OCI-LY3 (cell line): ENCODE data around the gene YWHAQ.

Experiments used
- H2AFZ ChIP-seq: fragments of 200-600, 300-600 bp; shearing (Covaris generic); 2 replicates; pipeline ENCODE4 v1.6.0; 2014; ENCODE audit warnings: antibody characterized with exemption, low read depth, low read length
- H3K27ac ChIP-seq: fragments of 200-600, 300-600 bp; sonication (generic); 2 replicates; pipeline ENCODE4 v1.5.1; 2014; ENCODE audit warnings: mild to moderate bottlenecking, low read length, moderate library complexity, mixed read lengths
- H3K27me3 ChIP-seq: fragments of 200-600, 300-600 bp; sonication (generic); 2 replicates; pipeline ENCODE4 v1.6.1; 2014; ENCODE audit warnings: low read depth, low read length, mixed read lengths
- H3K36me3 ChIP-seq: fragments of 200-600, 300-600 bp; sonication (generic); replicated peaks from 2 replicates; pipeline ENCODE3; 2014; ENCODE audit warnings: low read depth, low read length, mixed read lengths
- H3K4me1 ChIP-seq: fragments of 300-600, 200-600 bp; sonication (generic); 2 replicates; pipeline ENCODE4 v1.6.1; 2014; ENCODE audit warnings: low read length, mixed read lengths
- H3K4me2 ChIP-seq: fragments of 200-600, 300-600 bp; sonication (generic); 2 replicates; pipeline ENCODE4 v1.6.1; 2014; ENCODE audit warnings: low read length, mixed read lengths
- H3K4me3 ChIP-seq: fragments of 300-600, 200-600 bp; sonication (generic); 2 replicates; pipeline ENCODE4 v1.5.1; 2014; ENCODE audit warnings: antibody characterized with exemption, mild to moderate bottlenecking, low read length, moderate library complexity
- H3K79me2 ChIP-seq: fragments of 300-600, 200-600 bp; shearing (Covaris generic); 2 replicates; pipeline ENCODE4 v1.6.1; 2014; ENCODE audit warnings: mild to moderate bottlenecking, low read length, mixed read lengths
- H3K9ac ChIP-seq: fragments of 300-600, 200-600 bp; shearing (Covaris generic); 2 replicates; pipeline ENCODE4 v1.6.0; 2014; ENCODE audit warnings: mild to moderate bottlenecking, low read length, moderate library complexity
- H3K9me3 ChIP-seq: fragments of 200-600, 300-600 bp; shearing (Covaris generic); 2 replicates; pipeline ENCODE4 v1.6.1; 2014; ENCODE audit warnings: low read length, mixed read lengths; ENCODE audit not compliant: insufficient read depth
- H4K20me1 ChIP-seq: fragments of 200-600, 300-600 bp; sonication (generic); 2 replicates; pipeline ENCODE4 v1.6.1; 2016; ENCODE audit warnings: low read length, mixed read lengths; ENCODE audit not compliant: insufficient read depth
- EZH2phosphoT487 ChIP-seq: fragments of 200-600 bp; shearing (Covaris generic); IDR thresholded peaks from 2 replicates; pipeline ENCODE4 v1.6.1; 2018; ENCODE audit warnings: antibody characterized with exemption, mixed run types, low read depth
- TF ChIP-seq, protein P1 (sequence below): fragments of 200-600, 300-600 bp; sonication (generic); IDR thresholded peaks from 2 replicates; pipeline ENCODE4 v1.5.1; 2014; ENCODE audit warnings: antibody characterized with exemption, low read length, low read depth

YWHAQ gene

GRCh38 chr2:9538000-9538507 lies 92.7 kb downstream of the YWHAQ start:
- Histone ChIP-seq H3K4me3 (no peak overlapping the region), H3K79me2 (peaks cover 4% of the 10 kb centered on the region; the same call in 1 of the 2 replicates), H4K20me1 (no peaks in the 10 kb centered on the region), H3K9me3 (no peaks in the 10 kb centered on the region), H3K36me3 (peaks cover 12% of the 10 kb centered on the region), H3K27ac (no peak overlapping the region), H3K9ac (no peak overlapping the region), H3K4me2 (no peak overlapping the region), H3K4me1 (peaks cover 35% of the 10 kb centered on the region), H2AFZ (no peak overlapping the region), H3K27me3 (no peaks in the 10 kb centered on the region)
- TF ChIP-seq, protein P1, sequence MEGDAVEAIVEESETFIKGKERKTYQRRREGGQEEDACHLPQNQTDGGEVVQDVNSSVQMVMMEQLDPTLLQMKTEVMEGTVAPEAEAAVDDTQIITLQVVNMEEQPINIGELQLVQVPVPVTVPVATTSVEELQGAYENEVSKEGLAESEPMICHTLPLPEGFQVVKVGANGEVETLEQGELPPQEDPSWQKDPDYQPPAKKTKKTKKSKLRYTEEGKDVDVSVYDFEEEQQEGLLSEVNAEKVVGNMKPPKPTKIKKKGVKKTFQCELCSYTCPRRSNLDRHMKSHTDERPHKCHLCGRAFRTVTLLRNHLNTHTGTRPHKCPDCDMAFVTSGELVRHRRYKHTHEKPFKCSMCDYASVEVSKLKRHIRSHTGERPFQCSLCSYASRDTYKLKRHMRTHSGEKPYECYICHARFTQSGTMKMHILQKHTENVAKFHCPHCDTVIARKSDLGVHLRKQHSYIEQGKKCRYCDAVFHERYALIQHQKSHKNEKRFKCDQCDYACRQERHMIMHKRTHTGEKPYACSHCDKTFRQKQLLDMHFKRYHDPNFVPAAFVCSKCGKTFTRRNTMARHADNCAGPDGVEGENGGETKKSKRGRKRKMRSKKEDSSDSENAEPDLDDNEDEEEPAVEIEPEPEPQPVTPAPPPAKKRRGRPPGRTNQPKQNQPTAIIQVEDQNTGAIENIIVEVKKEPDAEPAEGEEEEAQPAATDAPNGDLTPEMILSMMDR, result no peak
- TF ChIP-seq EZH2phosphoT487, result no peak

DNA sequence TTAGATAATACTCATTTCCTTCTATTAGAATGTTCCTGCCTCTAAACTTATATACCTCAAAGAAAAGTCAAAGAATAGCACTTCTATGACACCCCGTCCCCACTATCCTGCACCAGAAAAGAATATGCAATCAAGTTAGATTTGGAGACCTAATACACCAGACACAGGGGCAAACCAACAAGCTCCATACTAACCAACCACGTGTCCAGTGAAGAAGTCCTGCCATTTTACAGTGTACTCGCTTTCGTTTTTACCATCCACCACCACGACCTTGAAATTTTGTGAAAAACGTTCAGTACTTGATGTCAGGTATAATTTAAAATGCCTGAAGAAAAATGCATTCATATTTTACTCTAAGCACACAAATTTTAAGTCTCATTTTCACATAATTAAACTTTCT lies 94.3 kb downstream of the YWHAQ start:
- no peak for TF ChIP-seq EZH2phosphoT487
- Histone ChIP-seq H2AFZ (no peak overlapping the region), H4K20me1 (no peaks in the 10 kb centered on the region), H3K27ac (no peak overlapping the region), H3K4me3 (no peak overlapping the region), H3K27me3 (no peaks in the 10 kb centered on the region), H3K9me3 (no peaks in the 10 kb centered on the region), H3K4me2 (no peak overlapping the region), H3K36me3 (peaks cover 12% of the 10 kb centered on the region), H3K4me1 (peaks cover 33% of the 10 kb centered on the region), H3K9ac (no peak overlapping the region), H3K79me2 (no peaks in the 10 kb centered on the region)

GRCh38 chr2:9535177-9535576 lies 95.6 kb downstream of the YWHAQ start:
- Histone ChIP-seq H3K4me2 (peak overlapping the region; percentile 16; the same call in 1 of the 2 replicates), H3K4me3 (no peak overlapping the region), H4K20me1 (no peaks in the 10 kb centered on the region), H2AFZ (no peak overlapping the region), H3K9ac (no peak overlapping the region), H3K9me3 (no peaks in the 10 kb centered on the region), H3K36me3 (peaks cover 14% of the 10 kb centered on the region), H3K4me1 (peaks cover 32% of the 10 kb centered on the region), H3K27me3 (no peaks in the 10 kb centered on the region), H3K79me2 (no peaks in the 10 kb centered on the region), H3K27ac (no peak overlapping the region)
- TF ChIP-seq, protein P1, result no peak
- no peak for TF ChIP-seq EZH2phosphoT487
